ENCODE data around the gene CISTR. TPM values are rescaled to one million over a fixed set of nuclear protein-coding genes. Genes with fewer than 3 reads are reported as not detected.
"Not testable (repeated sequence)": the region's sequence is repeated elsewhere in the genome, so short reads cannot be mapped to it uniquely, and the experiment has no call there.

CISTR gene
- total RNA-seq, 2 experiments from 2014 or later, result not detected

DNA sequence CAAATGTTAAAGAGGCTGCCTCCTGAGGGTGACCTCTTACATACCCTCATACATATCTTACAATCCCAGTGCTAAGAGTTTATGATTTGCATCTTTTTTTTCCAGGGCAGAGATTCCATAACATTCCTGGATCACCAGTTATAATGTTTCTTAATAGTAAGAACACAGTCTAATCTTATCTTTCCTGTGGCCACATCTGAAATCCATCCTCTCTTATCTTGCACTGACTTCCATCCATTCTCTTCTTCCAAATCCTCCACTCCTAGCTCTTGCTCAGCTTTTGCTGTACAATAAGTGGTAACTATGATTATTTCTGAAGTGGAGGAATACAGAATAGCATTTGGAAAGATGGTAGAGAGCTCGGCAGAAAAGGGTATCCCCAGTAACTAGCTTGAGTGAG, 30.8 kb downstream of the CISTR start:
- ATAC-seq (no peak), DNase-seq (no peak)
- Mint-ChIP-seq H3K4me3 (no peak overlapping the region), H3K27ac (no peak overlapping the region), H3K9me3 (ENCODE audit: low read depth) (no peaks in the 10 kb centered on the region), H3K36me3 (peaks cover 4% of the 10 kb centered on the region), H3K4me1 (peaks cover 5% of the 10 kb centered on the region), H3K27me3 (no peaks in the 10 kb centered on the region)
- CTCF ChIA-PET, result interaction anchor here (18.9 kb wide), 1 partner anchor 22 kb away, joined by 270 read pairs; no protein-coding TSS in a partner anchor

- H3K4me3 Mint-ChIP-seq, result no peak overlapping the region
- CTCF ChIA-PET, result interaction anchor here (0.9 to 1.6 kb wide), 3 partner anchors 18 to 38 kb away, joined by 3 to 6 read pairs (median 3); no protein-coding TSS in a partner anchor
- no peak overlapping the region for H3K27ac Mint-ChIP-seq
- no peaks in the 10 kb centered on the region for H3K27me3 Mint-ChIP-seq
- H3K4me1 Mint-ChIP-seq, result peaks cover 2% of the 10 kb centered on the region
- no peak for ATAC-seq
- H3K9me3 Mint-ChIP-seq (ENCODE audit: low read depth), result no peaks in the 10 kb centered on the region
- DNase-seq, result no peak
- peaks cover 4% of the 10 kb centered on the region for H3K36me3 Mint-ChIP-seq
These were observed 32.1 kb downstream of the CISTR start for GRCh38 chr12:53719649-53720048.

- H3K36me3 Mint-ChIP-seq; H3K27ac Mint-ChIP-seq; ATAC-seq; H3K27me3 Mint-ChIP-seq; H3K4me1 Mint-ChIP-seq; H3K4me3 Mint-ChIP-seq; DNase-seq; H3K9me3 Mint-ChIP-seq (ENCODE audit: low read depth): not testable (repeated sequence)
- CTCF ChIA-PET, result interaction anchor here (1.6 kb wide), 1 partner anchor 28 kb away, joined by 6 read pairs; no protein-coding TSS in a partner anchor
These were observed 33.2 kb downstream of the CISTR start for GRCh38 chr12:53718567-53718966.

DNA sequence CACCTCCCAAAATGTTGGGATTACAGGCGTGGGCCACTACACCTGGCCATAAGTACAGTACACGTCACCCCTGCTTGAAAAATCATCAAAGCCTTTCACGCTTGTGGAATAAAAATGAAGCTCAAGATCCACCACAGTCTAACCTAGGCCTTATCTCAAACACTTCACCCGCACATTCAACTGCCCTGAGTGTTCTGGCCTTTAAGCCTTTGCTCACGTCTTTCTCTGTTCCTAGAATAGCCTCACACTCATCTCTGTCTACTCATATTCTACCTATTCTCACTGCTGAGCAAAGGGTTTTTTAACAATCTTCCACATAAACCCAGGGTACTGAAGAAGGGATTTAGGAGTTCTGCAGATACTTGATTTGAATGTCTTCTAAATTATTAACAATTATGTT, 34.5 kb downstream of the CISTR start:
- CTCF ChIA-PET, result interaction anchor here (2.4 kb wide), 1 partner anchor 26 kb away, joined by 11 read pairs; no protein-coding TSS in a partner anchor
- Mint-ChIP-seq H3K9me3 (ENCODE audit: low read depth) (no peaks in the 10 kb centered on the region), H3K4me3 (no peak overlapping the region), H3K36me3 (peaks cover 4% of the 10 kb centered on the region), H3K27ac (no peak overlapping the region), H3K4me1 (no peaks in the 10 kb centered on the region), H3K27me3 (no peaks in the 10 kb centered on the region)
- ATAC-seq (no peak), DNase-seq (no peak)

- peaks cover under 1% of the 10 kb centered on the region for H3K27me3 Mint-ChIP-seq
- no peaks in the 10 kb centered on the region for H3K9me3 Mint-ChIP-seq (ENCODE audit: low read depth)
- CTCF ChIA-PET, result interaction anchor here (2.3 kb wide), 1 partner anchor 30 kb away, joined by 14 read pairs; no protein-coding TSS in a partner anchor
- H3K27ac Mint-ChIP-seq, result no peak overlapping the region
- ATAC-seq (no peak), DNase-seq (no peak)
- no peaks in the 10 kb centered on the region for H3K4me1 Mint-ChIP-seq
- H3K4me3 Mint-ChIP-seq, result no peak overlapping the region
- H3K36me3 Mint-ChIP-seq, result peaks cover 2% of the 10 kb centered on the region
These were observed 37.8 kb downstream of the CISTR start for GRCh38 chr12:53714004-53714403.

- ATAC-seq, result no peak
- CTCF ChIA-PET, result interaction anchor here (1.3 to 2.3 kb wide), 2 partner anchors 30 to 33 kb away, joined by 3 to 14 read pairs; no protein-coding TSS in a partner anchor
- no peak overlapping the region for H3K27ac Mint-ChIP-seq
These were observed 38.3 kb downstream of the CISTR start for GRCh38 chr12:53713516-53713915.

GRCh38 chr12:53712059-53712643, 39.6 kb downstream of the CISTR start:
- no peak for ATAC-seq

More at GRCh38 chr12:53713516-53713915, 38.3 kb downstream of the CISTR start:
- no peak overlapping the region for H3K4me3 Mint-ChIP-seq
- H3K4me1 Mint-ChIP-seq, result no peaks in the 10 kb centered on the region
- DNase-seq, result no peak
- peaks cover 2% of the 10 kb centered on the region for H3K36me3 Mint-ChIP-seq
- peaks cover 6% of the 10 kb centered on the region for H3K27me3 Mint-ChIP-seq
- no peaks in the 10 kb centered on the region for H3K9me3 Mint-ChIP-seq (ENCODE audit: low read depth)

GRCh38 chr12:53710091-53710490, 41.7 kb downstream of the CISTR start:
- DNase-seq, result no peak
- CTCF ChIA-PET, result interaction anchor here (1.4 to 10.0 kb wide), 2 partner anchors 21 to 33 kb away, joined by 3 to 239 read pairs; no protein-coding TSS in a partner anchor
- H3K27ac Mint-ChIP-seq, result no peak overlapping the region
- H3K36me3 Mint-ChIP-seq, result no peaks in the 10 kb centered on the region
- H3K27me3 Mint-ChIP-seq, result peaks cover 29% of the 10 kb centered on the region
- H3K9me3 Mint-ChIP-seq (ENCODE audit: low read depth), result no peaks in the 10 kb centered on the region
- no peak overlapping the region for H3K4me3 Mint-ChIP-seq
- no peak for ATAC-seq
- no peaks in the 10 kb centered on the region for H3K4me1 Mint-ChIP-seq

More at GRCh38 chr12:53712059-53712643, 39.6 kb downstream of the CISTR start:
- no peak for DNase-seq
- H3K4me3 Mint-ChIP-seq, result no peak overlapping the region
- H3K9me3 Mint-ChIP-seq (ENCODE audit: low read depth), result no peaks in the 10 kb centered on the region
- H3K27ac Mint-ChIP-seq, result no peak overlapping the region
- CTCF ChIA-PET, result no interaction called here
- peaks cover 2% of the 10 kb centered on the region for H3K36me3 Mint-ChIP-seq
- H3K4me1 Mint-ChIP-seq, result no peaks in the 10 kb centered on the region
- peaks cover 13% of the 10 kb centered on the region for H3K27me3 Mint-ChIP-seq

DNA sequence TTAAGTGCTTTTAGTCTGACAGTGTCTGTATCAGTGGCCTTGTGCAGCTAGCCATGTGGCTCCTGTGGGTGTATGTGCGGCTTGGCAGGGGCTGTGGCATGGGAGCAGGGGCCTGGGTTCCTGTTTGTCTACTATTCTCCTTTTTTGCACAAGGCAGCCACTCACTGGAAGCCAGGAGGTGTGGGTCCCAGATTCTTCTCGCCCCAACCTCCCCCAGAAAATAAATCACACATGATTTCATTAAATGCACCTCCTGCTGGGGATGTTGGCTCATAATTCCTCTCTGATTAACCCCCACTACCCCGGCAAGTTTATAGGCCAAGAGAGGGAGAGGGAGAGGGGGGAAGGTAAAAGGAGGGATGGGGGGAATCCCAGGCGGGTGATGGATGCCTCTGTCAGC, 42.1 kb downstream of the CISTR start:
- Mint-ChIP-seq H3K9me3 (ENCODE audit: low read depth) (no peaks in the 10 kb centered on the region), H3K4me3 (no peak overlapping the region), H3K27me3 (peaks cover 31% of the 10 kb centered on the region), H3K4me1 (no peaks in the 10 kb centered on the region), H3K36me3 (no peaks in the 10 kb centered on the region), H3K27ac (no peak overlapping the region)
- no peak for DNase-seq
- ATAC-seq, result no peak
- CTCF ChIA-PET, result interaction anchor here (1.4 to 10.0 kb wide), 3 partner anchors 22 to 48 kb away, joined by 3 to 239 read pairs (median 5); no protein-coding TSS in a partner anchor

- Mint-ChIP-seq H3K27ac (no peak overlapping the region), H3K4me3 (no peak overlapping the region), H3K27me3 (peaks cover 66% of the 10 kb centered on the region), H3K36me3 (no peaks in the 10 kb centered on the region), H3K4me1 (no peaks in the 10 kb centered on the region), H3K9me3 (ENCODE audit: low read depth) (no peaks in the 10 kb centered on the region)
- CTCF ChIA-PET, result interaction anchor here (1.8 to 10.0 kb wide), 2 partner anchors 37 to 51 kb away, joined by 4 to 239 read pairs; no protein-coding TSS in a partner anchor
- ATAC-seq, result no peak
- DNase-seq, result no peak
These were observed 45.7 kb downstream of the CISTR start for GRCh38 chr12:53706080-53706479.

- ATAC-seq (no peak), DNase-seq (no peak)
- Mint-ChIP-seq H3K36me3 (no peaks in the 10 kb centered on the region), H3K4me1 (no peaks in the 10 kb centered on the region), H3K9me3 (ENCODE audit: low read depth) (no peaks in the 10 kb centered on the region), H3K4me3 (no peak overlapping the region), H3K27me3 (peaks cover 85% of the 10 kb centered on the region), H3K27ac (no peak overlapping the region)
- CTCF ChIA-PET, result interaction anchor here (0.7 to 10.0 kb wide), 5 partner anchors 9 to 53 kb away, joined by 4 to 239 read pairs (median 8); no protein-coding TSS in a partner anchor
These were observed 48.0 kb downstream of the CISTR start for GRCh38 chr12:53703756-53704155.

GRCh38 chr12:53701518-53702264, 50.1 kb downstream of the CISTR start:
- Mint-ChIP-seq H3K4me3 (no peak overlapping the region), H3K27me3 (peaks cover 91% of the 10 kb centered on the region), H3K4me1 (peaks cover 4% of the 10 kb centered on the region), H3K27ac (no peak overlapping the region), H3K36me3 (no peaks in the 10 kb centered on the region), H3K9me3 (ENCODE audit: low read depth) (no peaks in the 10 kb centered on the region)
- DNase-seq (peak; percentile 81), ATAC-seq (peak; percentile 90)
- CTCF ChIA-PET, result interaction anchor here (0.5 to 10.0 kb wide), 18 partner anchors 11 to 597 kb away, joined by 3 to 239 read pairs (median 4); partner anchors contain the start of genes ATP5MC2, CALCOCO1 and CISTR

DNA sequence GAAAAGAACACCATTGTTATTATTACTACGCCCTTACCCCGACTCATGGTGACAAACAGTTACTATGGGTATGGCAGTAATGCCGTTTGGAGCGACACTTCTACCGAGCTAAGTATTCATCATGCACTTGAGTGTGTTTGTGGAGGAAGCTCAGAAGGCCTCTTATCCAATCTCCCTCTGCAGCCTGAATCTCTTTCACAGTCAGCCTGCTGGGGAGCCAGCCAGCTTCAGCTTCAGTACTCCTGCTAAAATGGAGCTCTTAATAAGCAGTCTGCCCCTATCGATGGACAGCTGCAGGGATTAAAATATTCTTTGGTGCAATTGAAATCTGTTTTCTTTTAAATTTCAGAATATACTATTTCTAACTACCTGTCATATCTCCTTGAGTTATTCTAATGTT, 51.2 kb downstream of the CISTR start:
- Mint-ChIP-seq H3K27me3 (peaks cover 94% of the 10 kb centered on the region), H3K4me3 (no peak overlapping the region), H3K4me1 (peaks cover 14% of the 10 kb centered on the region), H3K27ac (no peak overlapping the region), H3K36me3 (no peaks in the 10 kb centered on the region), H3K9me3 (ENCODE audit: low read depth) (no peaks in the 10 kb centered on the region)
- CTCF ChIA-PET, result interaction anchor here (0.6 to 10.5 kb wide), 5 partner anchors 8 to 57 kb away, joined by 3 to 176 read pairs (median 4); no protein-coding TSS in a partner anchor
- no peak for DNase-seq
- ATAC-seq, result no peak
